Hematopoietic multipotent progenitor cell treated with erythropoietin and hydrocortisone succinate and interleukin-3 and kit ligand, for 4 days (in vitro differentiated cells): ENCODE data around the gene OTOF.

Experiments used
- DNase-seq: peaks from one replicate; pipeline ENCODE4 v3.0.0-alpha.2; 2015

Gene OTOF

DNA sequence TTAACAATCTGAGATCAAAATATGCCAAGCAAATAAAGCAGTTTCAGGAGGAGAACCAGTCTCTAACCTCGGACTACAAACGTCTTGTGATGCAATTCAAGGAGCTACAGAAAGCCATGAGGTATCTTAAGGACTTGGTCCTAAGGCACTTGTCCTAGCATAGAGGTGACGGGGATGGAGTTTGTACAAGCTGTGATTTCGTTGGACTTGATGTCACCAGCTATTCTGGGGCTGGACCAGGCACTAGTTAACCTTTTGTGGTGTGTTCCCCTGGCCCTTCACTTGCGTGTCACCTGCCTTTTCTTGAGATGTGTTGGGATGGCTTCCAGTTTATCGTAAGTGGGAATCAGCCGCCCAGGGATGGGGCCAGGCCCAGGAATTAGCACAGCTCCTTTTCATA, 33.7 kb downstream of the OTOF start:
- DNase-seq: no peak

GRCh38 chr2:26442707-26443106, 35.2 kb downstream of the OTOF start:
- no peak for DNase-seq

- DNase-seq: peak; percentile 52
Measured at GRCh38 chr2:26442301-26442700, 35.6 kb downstream of the OTOF start.

GRCh38 chr2:26438926-26439325, 39.0 kb downstream of the OTOF start:
- no peak for DNase-seq

GRCh38 chr2:26438526-26438925, 39.4 kb downstream of the OTOF start:
- no peak for DNase-seq

DNA sequence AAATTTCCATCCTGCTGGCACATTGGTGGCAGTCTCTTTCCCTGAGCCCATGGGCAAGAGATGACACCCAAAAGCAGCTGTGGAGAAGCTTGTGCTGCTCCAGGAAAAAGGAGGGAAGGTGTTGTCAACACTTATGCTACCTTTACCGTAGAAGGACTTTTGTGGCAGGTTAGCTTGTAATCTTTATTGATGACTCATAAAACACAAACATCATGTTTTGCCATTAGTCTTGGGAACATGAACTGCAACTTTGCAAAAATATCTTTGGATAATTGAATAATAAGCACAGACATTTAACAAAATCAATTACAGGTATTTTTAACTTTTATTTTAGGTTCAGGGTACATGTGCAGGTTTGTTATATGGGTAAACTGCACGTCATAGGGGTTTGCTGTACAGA, 42.8 kb downstream of the OTOF start:
- DNase-seq: no peak

GRCh38 chr2:26432859-26433258, 45.1 kb downstream of the OTOF start:
- DNase-seq: no peak

GRCh38 chr2:26432363-26432762, 45.6 kb downstream of the OTOF start:
- no peak for DNase-seq

DNA sequence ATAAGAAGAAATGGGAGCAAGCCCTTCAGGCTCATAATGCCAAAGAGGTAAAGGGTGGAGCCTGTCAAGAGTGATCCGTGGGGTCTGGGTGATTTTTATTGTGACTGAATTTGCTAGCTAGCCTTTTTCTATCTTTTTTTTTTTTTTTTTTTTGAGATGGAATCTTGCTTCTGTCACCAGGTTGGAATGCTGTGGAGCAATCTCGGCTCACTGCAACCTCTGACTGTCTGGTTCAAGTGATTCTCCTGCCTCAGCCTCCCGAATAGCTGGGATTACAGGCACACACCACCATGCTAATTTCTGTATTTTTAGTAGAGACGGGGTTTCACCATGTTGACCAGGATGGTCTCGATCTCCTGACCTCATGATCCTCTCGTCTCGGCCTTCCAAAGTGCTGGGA, 47.1 kb downstream of the OTOF start:
- no peak for DNase-seq

GRCh38 chr2:26429779-26430578, 47.9 kb downstream of the OTOF start:
- no peak for DNase-seq

DNA sequence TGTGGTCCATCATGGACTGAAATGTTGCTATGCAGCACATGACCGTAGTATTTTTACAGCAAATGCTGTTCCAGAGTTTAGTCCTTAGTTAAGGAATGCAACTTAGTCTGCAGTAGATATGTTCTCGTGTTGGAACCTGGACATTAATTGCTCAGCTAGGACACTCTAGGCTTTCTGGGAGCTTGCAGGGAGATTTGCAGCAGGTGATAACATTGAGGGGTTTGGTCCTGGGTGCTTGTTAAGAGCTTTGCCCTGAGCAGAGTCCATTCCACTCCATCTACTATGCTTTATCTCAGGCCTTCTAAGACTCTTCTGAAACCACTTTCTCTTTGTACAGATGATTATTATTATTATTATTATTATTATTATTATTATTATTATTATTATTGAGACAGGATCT, 49.1 kb downstream of the OTOF start:
- DNase-seq: no peak

DNA sequence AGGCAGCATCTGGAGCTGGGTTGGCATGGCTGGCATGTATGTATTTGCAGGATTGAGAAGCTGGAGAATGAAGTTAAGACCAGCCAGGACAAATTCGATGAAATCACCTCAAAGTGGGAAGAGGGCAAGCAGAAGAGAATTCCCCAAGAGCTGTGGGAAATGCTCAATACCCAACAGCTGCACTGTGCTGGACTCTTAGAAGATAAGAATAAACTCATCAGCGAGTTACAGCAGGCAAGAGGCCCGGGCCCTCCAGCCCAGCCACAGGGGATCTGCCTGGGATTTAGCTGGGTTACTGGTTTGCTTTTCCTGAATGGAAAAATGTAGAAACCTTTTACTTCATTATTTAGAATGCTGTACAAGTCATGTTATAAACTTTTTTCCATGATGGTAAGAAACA, 53.7 kb downstream of the OTOF start:
- DNase-seq: no peak

GRCh38 chr2:26423750-26424149, 54.2 kb downstream of the OTOF start:
- DNase-seq: no peak

GRCh38 chr2:26422947-26423629, 54.8 kb downstream of the OTOF start:
- no peak for DNase-seq

DNA sequence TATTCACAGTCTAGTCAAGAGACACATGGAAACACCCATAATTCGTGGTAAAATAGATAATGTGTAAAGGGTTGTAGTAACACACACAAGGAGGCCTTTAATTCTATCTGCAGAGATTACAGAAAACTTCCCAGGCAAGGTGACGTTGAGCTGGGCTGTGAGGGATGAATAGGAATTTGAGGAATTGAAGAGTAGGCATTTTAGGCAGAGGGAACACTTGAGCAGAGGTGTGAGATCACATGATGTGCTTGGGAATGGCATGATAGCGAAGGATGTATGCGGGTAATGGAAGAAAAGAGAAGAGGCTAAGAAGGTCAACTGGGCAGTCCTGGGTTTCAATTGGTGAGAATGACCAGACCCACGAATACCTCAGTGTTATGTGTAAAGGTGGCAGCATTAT, 56.0 kb downstream of the OTOF start:
- DNase-seq: no peak

DNA sequence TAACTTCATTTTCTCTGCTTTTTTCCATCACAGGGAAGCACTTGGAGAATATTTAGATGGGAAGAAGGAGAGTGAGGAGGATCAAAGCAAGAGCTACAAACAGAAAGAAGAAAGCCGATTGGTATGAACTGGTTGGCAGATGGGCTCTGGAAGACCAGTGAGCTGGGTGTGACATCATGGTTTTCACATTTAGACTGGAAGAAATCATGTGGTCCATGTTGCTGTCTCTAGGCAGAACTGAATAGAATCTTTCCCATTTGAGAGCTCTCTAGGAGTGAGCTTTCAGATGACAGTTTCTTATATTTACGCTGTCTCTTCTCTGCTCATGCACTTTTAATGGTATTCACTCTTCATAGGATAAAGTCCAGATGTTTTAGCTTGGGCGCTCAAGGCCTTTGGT, 63.6 kb downstream of the OTOF start:
- DNase-seq: no peak

DNA sequence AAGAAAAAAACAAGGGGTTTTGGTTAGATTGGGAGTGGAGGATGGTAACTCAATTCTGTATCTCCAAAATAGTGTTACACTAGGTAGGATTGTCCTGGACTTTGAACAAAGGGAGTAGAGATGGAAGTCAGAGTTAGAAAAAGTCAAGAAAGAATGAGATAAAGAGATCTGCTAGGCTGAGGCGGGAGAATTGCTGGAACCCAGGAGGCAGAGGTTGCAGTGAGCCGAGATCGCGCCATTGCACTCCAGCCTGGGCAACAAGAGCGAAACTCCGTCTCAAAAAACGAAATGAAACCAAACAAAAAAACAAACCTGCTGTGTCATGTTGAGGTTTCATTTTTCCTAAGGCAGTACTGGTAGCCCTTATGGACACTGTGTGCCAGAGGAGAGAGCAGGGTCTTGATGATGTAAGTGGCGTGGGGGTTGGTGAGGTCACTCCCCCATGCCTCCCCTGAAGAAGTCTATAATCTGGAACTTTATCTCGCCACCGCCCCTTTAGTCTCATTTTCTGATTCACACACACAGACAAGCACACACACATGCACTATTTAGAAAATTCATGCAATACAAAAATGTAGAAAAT, 65.7 kb downstream of the OTOF start:
- DNase-seq: peak; percentile 89

GRCh38 chr2:26411419-26411818, 66.5 kb downstream of the OTOF start:
- DNase-seq: no peak

- DNase-seq: no peak
Measured at GRCh38 chr2:26410764-26411243, 67.1 kb downstream of the OTOF start.

- no peak for DNase-seq
Measured at GRCh38 chr2:26409785-26410184, 68.1 kb downstream of the OTOF start.

GRCh38 chr2:26407526-26407925, 70.4 kb downstream of the OTOF start:
- no peak for DNase-seq
